NCI-H524 (cell line): ENCODE measurements around the gene GALNT18.

ENCODE experiments used
- DNase-seq, 2 experiments: peaks; one replicate each; lab custom pipeline; 2025; lab: John Stamatoyannopoulos, UW

The GALNT18 gene

GRCh38 chr11:11565636-11566035, 56.2 kb downstream of the GALNT18 start:
- DNase-seq: no peak

- DNase-seq: no peak
Observed at GRCh38 chr11:11563200-11563975, 58.4 kb downstream of the GALNT18 start.

GRCh38 chr11:11561991-11562390, 59.8 kb downstream of the GALNT18 start:
- no peak for DNase-seq

GRCh38 chr11:11558826-11559225, 63.0 kb downstream of the GALNT18 start:
- no peak for DNase-seq

GRCh38 chr11:11558396-11558795, 63.4 kb downstream of the GALNT18 start:
- DNase-seq: no peak

GRCh38 chr11:11555208-11555607, 66.6 kb downstream of the GALNT18 start:
- peak; percentile 42 to 88 for DNase-seq

- DNase-seq: no peak
Observed at GRCh38 chr11:11553573-11553972, 68.2 kb downstream of the GALNT18 start.

- no peak for DNase-seq
Observed at GRCh38 chr11:11552529-11553087, 69.2 kb downstream of the GALNT18 start.

GRCh38 chr11:11550534-11550933, 71.3 kb downstream of the GALNT18 start:
- DNase-seq: no peak

GRCh38 chr11:11545285-11546275, 76.2 kb downstream of the GALNT18 start:
- peak; percentile 64 to 88 for DNase-seq

GRCh38 chr11:11543656-11544055, 78.1 kb downstream of the GALNT18 start:
- DNase-seq: no peak

- DNase-seq: no peak
Observed at GRCh38 chr11:11540157-11540556, 81.6 kb downstream of the GALNT18 start.

- DNase-seq: peak; percentile 81 to 93
Observed at GRCh38 chr11:11538277-11538960, 83.4 kb downstream of the GALNT18 start.

GRCh38 chr11:11537871-11538270, 83.9 kb downstream of the GALNT18 start:
- peak in 1 of 2 experiments; percentile 48 for DNase-seq

- no peak for DNase-seq
Observed at GRCh38 chr11:11537372-11537771, 84.4 kb downstream of the GALNT18 start.

- no peak for DNase-seq
Observed at GRCh38 chr11:11536650-11537049, 85.2 kb downstream of the GALNT18 start.

- no peak for DNase-seq
Observed at GRCh38 chr11:11535611-11536010, 86.2 kb downstream of the GALNT18 start.

GRCh38 chr11:11534981-11535380, 86.8 kb downstream of the GALNT18 start:
- DNase-seq: peak in 1 of 2 experiments; percentile 58

- peak in 1 of 2 experiments; percentile 47 for DNase-seq
Observed at GRCh38 chr11:11533751-11534150, 88.1 kb downstream of the GALNT18 start.

- no peak for DNase-seq
Observed at GRCh38 chr11:11533057-11533456, 88.7 kb downstream of the GALNT18 start.

- DNase-seq: no peak
Observed at GRCh38 chr11:11532574-11532973, 89.2 kb downstream of the GALNT18 start.
